Spleen (tissue), 7 donors: ENCODE data around the gene ZNF784.

Experiments used
- CTCF ChIP-seq, 11 experiments: fragments of 200-600 bp in 7 of 11; fragments of 450-650 bp in 4 of 11; sonication (generic) in 4 of 11; IDR thresholded peaks in 8 of 11; conservative IDR thresholded peaks in 3 of 11; 1 replicate in 7 of 11; 2 replicates in 4 of 11; pipeline versions ENCODE4 v1.4.0 to v1.8.0; 2016 to 2021; ENCODE audit warnings: antibody characterized with exemption in 11 of 11, inconsistent platforms in 4 of 11, mild to moderate bottlenecking in 1 of 11
- POLR2AphosphoS5 ChIP-seq, 3 donors: sonication (generic); formaldehyde crosslinking; IDR thresholded peaks; one replicate each; pipeline ENCODE4 v1.5.1; 2017; ENCODE audit warnings: antibody characterized with exemption in 3 of 3
- donor health status: DM: no; HTN: no; CAD: no; lungs with moderate emphysema.
- donor health status: DM: no; HTN: no; CAD: no.
- donor health status: DM: no; HTN: no; CAD: no.

- TF ChIP-seq CTCF (IDR thresholded peaks at IDR 0.05 in 8 of 11, conservative IDR thresholded peaks at IDR 0.05 in 3 of 11) (no peak), POLR2AphosphoS5 (IDR thresholded peaks at IDR 0.05) (peak; percentile 35 to 65 (median 51))
These were observed 45.3 kb upstream of the ZNF784 start for GRCh38 chr19:55669418-55670279.
